Ovary (tissue), 3 donors: Measurements from ENCODE around the gene GPC1.

Source experiments
- EP300 ChIP-seq: sonication (generic); formaldehyde crosslinking; IDR thresholded peaks from one replicate; pipeline ENCODE4 v1.6.1; 2017; ENCODE audit warnings: antibody characterized with exemption
- POLR2A ChIP-seq: fragments of 450-650 bp; IDR thresholded peaks from one replicate; pipeline ENCODE4 v1.6.1; 2017; ENCODE audit warnings: antibody characterized with exemption, mild to moderate bottlenecking, moderate library complexity
- TF ChIP-seq, protein P1 (sequence below), 3 donors: fragments of 450-650 bp in 2 of 3; fragments of 200-600 bp in 1 of 3; IDR thresholded peaks; one replicate each; pipeline versions ENCODE4 v1.5.1 to v1.8.0; 2016 to 2022; ENCODE audit warnings: antibody characterized with exemption in 3 of 3, mild to moderate bottlenecking in 1 of 3
- donor health status: DM: no; HTN: no; CAD: no.

GRCh38 chr2:240460781-240461431, 25.4 kb downstream of the GPC1 start:
- TF ChIP-seq POLR2A (no peak), EP300 (no peak)
- TF ChIP-seq, protein P1, sequence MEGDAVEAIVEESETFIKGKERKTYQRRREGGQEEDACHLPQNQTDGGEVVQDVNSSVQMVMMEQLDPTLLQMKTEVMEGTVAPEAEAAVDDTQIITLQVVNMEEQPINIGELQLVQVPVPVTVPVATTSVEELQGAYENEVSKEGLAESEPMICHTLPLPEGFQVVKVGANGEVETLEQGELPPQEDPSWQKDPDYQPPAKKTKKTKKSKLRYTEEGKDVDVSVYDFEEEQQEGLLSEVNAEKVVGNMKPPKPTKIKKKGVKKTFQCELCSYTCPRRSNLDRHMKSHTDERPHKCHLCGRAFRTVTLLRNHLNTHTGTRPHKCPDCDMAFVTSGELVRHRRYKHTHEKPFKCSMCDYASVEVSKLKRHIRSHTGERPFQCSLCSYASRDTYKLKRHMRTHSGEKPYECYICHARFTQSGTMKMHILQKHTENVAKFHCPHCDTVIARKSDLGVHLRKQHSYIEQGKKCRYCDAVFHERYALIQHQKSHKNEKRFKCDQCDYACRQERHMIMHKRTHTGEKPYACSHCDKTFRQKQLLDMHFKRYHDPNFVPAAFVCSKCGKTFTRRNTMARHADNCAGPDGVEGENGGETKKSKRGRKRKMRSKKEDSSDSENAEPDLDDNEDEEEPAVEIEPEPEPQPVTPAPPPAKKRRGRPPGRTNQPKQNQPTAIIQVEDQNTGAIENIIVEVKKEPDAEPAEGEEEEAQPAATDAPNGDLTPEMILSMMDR (IDR thresholded peaks at IDR 0.05): no peak
